ENCODE measurements around the gene DNAI7. TPM values are rescaled to one million over a fixed set of nuclear protein-coding genes. Genes with fewer than 3 reads are reported as not detected.

The DNAI7 gene
- total and polyA plus RNA-seq, 2 of the 8 experiments (the other 6 are each of a cell fraction or from before 2014, with no cell fraction given), result 0.12 to 0.28 TPM

DNA sequence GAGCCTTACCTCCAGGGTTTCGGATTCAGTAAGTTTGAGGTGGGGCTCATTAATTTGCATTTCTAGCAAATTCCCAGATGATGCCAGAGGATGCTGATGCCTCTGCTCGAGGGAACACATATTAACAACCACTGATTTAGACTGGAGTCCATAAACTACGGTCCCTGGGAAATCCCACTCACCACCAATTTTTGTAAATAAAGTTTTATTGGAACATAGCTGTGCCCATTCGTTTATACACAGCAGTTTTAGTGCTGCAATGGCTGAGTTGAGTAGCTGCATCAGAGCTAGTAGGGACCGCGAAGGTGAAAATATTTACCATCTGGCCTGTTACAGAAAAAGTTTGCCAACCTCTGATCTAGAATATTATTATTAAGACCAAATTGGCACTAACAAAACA lies 73.8 kb downstream of the DNAI7 start:
- H2BK20ac ChIP-seq (ENCODE audit: low read length), result no peak overlapping the region
- no peaks in the 10 kb centered on the region for H3K4me1 ChIP-seq (replicated peaks in 1 of 4; ENCODE audit: control insufficient read depth in 3 of 4, insufficient read depth in 4 of 4, low read length in 3 of 4)
- H2BK12ac ChIP-seq (ENCODE audit: low read depth, low read length), result no peak overlapping the region
- H4K8ac ChIP-seq (ENCODE audit: extremely low read depth, insufficient read depth, low read length), result no peak overlapping the region
- H3K14ac ChIP-seq (ENCODE audit: insufficient read length), result no peak overlapping the region
- no peak overlapping the region for H2BK15ac ChIP-seq (ENCODE audit: low read length)
- H3K27me3 ChIP-seq (replicated peaks in 1 of 4; ENCODE audit: control insufficient read depth in 3 of 4, extremely low read depth in 1 of 4, insufficient read depth in 3 of 4, low read length in 3 of 4), result no peaks in the 10 kb centered on the region
- no peak overlapping the region for H3K23ac ChIP-seq (ENCODE audit: insufficient read length)
- no peak overlapping the region for H3K4me2 ChIP-seq (ENCODE audit: insufficient read depth in 1 of 2, low read depth in 2 of 2, low read length in 2 of 2)
- no peak overlapping the region for H2BK120ac ChIP-seq (replicated peaks; ENCODE audit: low read depth, low read length)
- H3K9me3 ChIP-seq (ENCODE audit: insufficient read depth in 2 of 2, low read depth in 1 of 2, low read length in 1 of 2), result no peaks in the 10 kb centered on the region
- DNase-seq (ENCODE audit: low read depth in 1 of 2, low spot score in 2 of 2), result no peak
- no peak overlapping the region for H2BK5ac ChIP-seq (ENCODE audit: low read depth, low read length)
- no peak overlapping the region for H3K56ac ChIP-seq (replicated peaks; ENCODE audit: insufficient read length, low read depth, low read length)
- no peak overlapping the region for H3K4ac ChIP-seq (replicated peaks; ENCODE audit: insufficient read length, low read depth, low read length)
- H3K27ac ChIP-seq (ENCODE audit: low read depth, low read length), result no peak overlapping the region
- ChIA-PET CTCF (ENCODE audit: partially characterized antibody) (interaction anchor here (1.0 to 6.7 kb wide), 4 partner anchors 9 to 130 kb away, joined by 3 to 57 read pairs (median 6); no protein-coding TSS in a partner anchor), POLR2A (ENCODE audit: partially characterized antibody) (no interaction called here)
- H2AFZ ChIP-seq (ENCODE audit: low read length), result no peak overlapping the region
- H3K23me2 ChIP-seq (ENCODE audit: low read depth, low read length), result no peaks in the 10 kb centered on the region; the same call in 1 of the 2 replicates
- H3K36me3 ChIP-seq (ENCODE audit: control insufficient read depth in 2 of 4, insufficient read depth in 4 of 4, low read length in 3 of 4), result no peaks in the 10 kb centered on the region
- H4K91ac ChIP-seq (replicated peaks; ENCODE audit: insufficient read length, low read length), result no peak overlapping the region
- WGBS, 2 experiments (ENCODE audit: extremely low coverage in 1 of 2, insufficient coverage in 1 of 2, insufficient read length in 1 of 2, insufficient replicate concordance in 2 of 2, low coverage in 1 of 2, low lambda C conversion rate in 2 of 2, missing lambda C conversion rate in 1 of 2), result 88% methylated on average over 6 of the region's 6 CpGs; no CpG with 5 or more reads in 1 of the 2 experiments
- no peak overlapping the region for H3K9ac ChIP-seq (replicated peaks in 1 of 4; ENCODE audit: extremely low read depth in 1 of 4, low read depth in 3 of 4, low read length in 3 of 4)
- no peaks in the 10 kb centered on the region for H3K79me1 ChIP-seq (ENCODE audit: low read depth, low read length)
- H3K4me3 ChIP-seq (ENCODE audit: extremely low read depth in 1 of 4, insufficient read depth in 2 of 4, low read depth in 3 of 4, low read length in 4 of 4), result no peak overlapping the region
- no peak overlapping the region for H2AK5ac ChIP-seq (ENCODE audit: low read depth, low read length)
- H4K20me1 ChIP-seq (replicated peaks in 1 of 2; ENCODE audit: control insufficient read depth in 1 of 2, insufficient read depth in 2 of 2, low read length in 2 of 2), result no peaks in the 10 kb centered on the region
- no peaks in the 10 kb centered on the region for H3K79me2 ChIP-seq (ENCODE audit: control insufficient read depth in 1 of 2, insufficient read depth in 2 of 2, low read length in 2 of 2)
- H3K18ac ChIP-seq (ENCODE audit: extremely low read depth, low read length), result no peak overlapping the region
- H4K5ac ChIP-seq (ENCODE audit: insufficient read length, low read depth, low read length), result no peak overlapping the region
- FAIRE-seq, result no peak
- no peak for TF ChIP-seq POLR2AphosphoS5 (IDR thresholded peaks at IDR 0.05; ENCODE audit: low read depth, low read length)
- TF ChIP-seq RBBP5 (IDR thresholded peaks at IDR 0.05; ENCODE audit: borderline replicate concordance, low read depth, low read length), result no peak
- TF ChIP-seq BCL11A (IDR thresholded peaks at IDR 0.05; ENCODE audit: low read depth in 2 of 2, low read length in 2 of 2), result no peak
- TF ChIP-seq BRCA1 (IDR thresholded peaks at IDR 0.05; ENCODE audit: low read depth, low read length), result no peak
- no peak for TF ChIP-seq RNF2 (IDR thresholded peaks at IDR 0.05; ENCODE audit: borderline replicate concordance, low read depth, low read length, missing control alignments, poor library complexity, severe bottlenecking)
- no peak for TF ChIP-seq HDAC2 (IDR thresholded peaks at IDR 0.05; ENCODE audit: borderline replicate concordance in 1 of 2, low read depth in 2 of 2, low read length in 2 of 2)
- no peak for TF ChIP-seq HDAC6 (IDR thresholded peaks at IDR 0.05; ENCODE audit: low read depth, low read length)
- TF ChIP-seq CHD1 (IDR thresholded peaks at IDR 0.05; ENCODE audit: low read depth, low read length), result no peak
- TF ChIP-seq CREB1 (IDR thresholded peaks at IDR 0.05), result no peak
- TF ChIP-seq CTBP2 (IDR thresholded peaks at IDR 0.05; ENCODE audit: borderline replicate concordance, insufficient read depth, insufficient read length, low read length), result no peak
- no peak for TF ChIP-seq SP1 (IDR thresholded peaks at IDR 0.05; ENCODE audit: low read depth, low read length)
- TF ChIP-seq EP300 (IDR thresholded peaks at IDR 0.05; ENCODE audit: borderline replicate concordance in 1 of 2, low read depth in 2 of 2, low read length in 2 of 2), result no peak
- TF ChIP-seq KDM1A (IDR thresholded peaks at IDR 0.05; ENCODE audit: borderline replicate concordance, low read length), result no peak
- no peak for TF ChIP-seq JUN (IDR thresholded peaks at IDR 0.05; ENCODE audit: low read depth, low read length)
- TF ChIP-seq BACH1 (IDR thresholded peaks at IDR 0.05; ENCODE audit: low read length), result no peak
